Daoy (cell line): ENCODE results near the gene YIPF1. TPM values are rescaled to one million over a fixed set of nuclear protein-coding genes. Genes with fewer than 3 reads are reported as not detected.

ENCODE experiments used
- DNase-seq: peaks from one replicate; pipeline ENCODE4 v3.0.0-alpha.2; 2015; ENCODE audit warnings: low read depth
- total RNA-seq: library from RNA; depleted of rRNA; stranded (reverse); fragments of >200 nt; shearing (Covaris generic); gene quantifications from 2 replicates; pipeline ENCODE4 v1.2.3, GENCODE V29; 2014; rRNA removed

The YIPF1 gene
- 19.7 and 20.9 TPM in 2 replicates for total RNA-seq

- DNase-seq, result peak; percentile 92
These were observed at the start of gene YIPF1 for GRCh38 chr1:53889304-53890298. TSS of gene YIPF1 (minus strand) at chr1:53889797. CDS start at chr1:53888937, 860 bp downstream.

- DNase-seq, result no peak
These were observed 48.7 kb upstream of the YIPF1 start for GRCh38 chr1:53938136-53938830.

- DNase-seq, result no peak
These were observed 46.8 kb upstream of the YIPF1 start for GRCh38 chr1:53936430-53936829.

GRCh38 chr1:53934170-53934765, 44.7 kb upstream of the YIPF1 start:
- DNase-seq, result no peak

GRCh38 chr1:53931523-53931922, 41.9 kb upstream of the YIPF1 start:
- no peak for DNase-seq

GRCh38 chr1:53930932-53931331, 41.3 kb upstream of the YIPF1 start:
- DNase-seq, result no peak

- DNase-seq, result no peak
These were observed 39.8 kb upstream of the YIPF1 start for GRCh38 chr1:53929246-53929960.

GRCh38 chr1:53927376-53927881, 37.8 kb upstream of the YIPF1 start:
- DNase-seq, result no peak

GRCh38 chr1:53919675-53920066, 30.1 kb upstream of the YIPF1 start:
- no peak for DNase-seq

GRCh38 chr1:53918343-53918742, 28.7 kb upstream of the YIPF1 start:
- no peak for DNase-seq

GRCh38 chr1:53913352-53914033, 23.9 kb upstream of the YIPF1 start:
- DNase-seq, result no peak

- DNase-seq, result no peak
These were observed 21.8 kb upstream of the YIPF1 start for GRCh38 chr1:53911442-53911841.

- no peak for DNase-seq
These were observed 20.3 kb upstream of the YIPF1 start for GRCh38 chr1:53909946-53910345.

GRCh38 chr1:53906121-53906520, 16.5 kb upstream of the YIPF1 start:
- DNase-seq, result no peak

GRCh38 chr1:53905509-53905908, 15.9 kb upstream of the YIPF1 start:
- no peak for DNase-seq

GRCh38 chr1:53902235-53903138, 12.9 kb upstream of the YIPF1 start:
- DNase-seq, result no peak

GRCh38 chr1:53899708-53900107, 10.1 kb upstream of the YIPF1 start:
- DNase-seq, result no peak

GRCh38 chr1:53899206-53899628, 9.6 kb upstream of the YIPF1 start:
- DNase-seq, result peak; percentile 39

GRCh38 chr1:53896635-53897229, 7.1 kb upstream of the YIPF1 start:
- DNase-seq, result peak; percentile 24
